A549 (cell line): ENCODE data around the gene GNG14. TPM values are rescaled to one million over a fixed set of nuclear protein-coding genes. Genes with fewer than 3 reads are reported as not detected.

Source experiments
- ATAC-seq, 2 experiments: fragments of 200-7000 bp in 1 of 2; fragments of >200 bp in 1 of 2; cut with Nextera tagmentation in 1 of 2; cut with Tn5 transposase in 1 of 2; 3 replicates each; pipeline versions ENCODE4 v1.8.0 to v1.9.1; 2018 to 2020; ENCODE audit warnings: mild to moderate bottlenecking in 1 of 2, moderate library complexity in 1 of 2
- CTCF ChIA-PET: fragments of 300-600 bp; sonication (Branson Sonifier 250); formaldehyde crosslinking; extraction: SDS; loops from one replicate; lab custom pipeline; 2021; ENCODE audit warnings: antibody characterized with exemption, inconsistent platforms; lab: Yijun Ruan, JAX
- POLR2A ChIA-PET: fragments of 350-600 bp; formaldehyde crosslinking; extraction: SDS; loops from one replicate; lab custom pipeline; 2021; ENCODE audit warnings: antibody characterized with exemption, inconsistent platforms; lab: Yijun Ruan, JAX
- DNase-seq, 2 experiments: peaks; one replicate each; pipeline versions ENCODE4 v3.0.0 to v3.0.0-alpha.2; 2011 to 2016; ENCODE audit warnings: low read depth in 1 of 2, low spot score in 1 of 2
- FAIRE-seq: peaks from 2 replicates; lab custom pipeline; 2011; peaks lifted over from hg19 to GRCh38; lab: Jason Lieb, UNC
- H3K27ac ChIP-seq, 2 experiments: fragments of >200 bp; sonication (Bioruptor Twin); formaldehyde crosslinking; 3 replicates each; pipeline ENCODE4 v1.5.1; 2016 to 2017
- H3K4me1 ChIP-seq: fragments of >200 bp; sonication (Bioruptor Twin); formaldehyde crosslinking; 3 replicates; pipeline ENCODE4 v1.6.1; 2016
- H3K4me2 ChIP-seq: fragments of >200 bp; sonication (Bioruptor Twin); formaldehyde crosslinking; 3 replicates; pipeline ENCODE4 v1.6.1; 2016
- H3K4me3 ChIP-seq: fragments of >200 bp; sonication (Bioruptor Twin); formaldehyde crosslinking; 3 replicates; pipeline ENCODE4 v1.5.1; 2016
- H3K9me3 ChIP-seq: fragments of >200 bp; sonication (Bioruptor Twin); formaldehyde crosslinking; 3 replicates; pipeline ENCODE4 v1.6.1; 2016
- CHD2 ChIP-seq: fragments of 150-350 bp; IDR thresholded peaks from 2 replicates; pipeline ENCODE4 v1.6.1; 2014; ENCODE audit warnings: low read length; ENCODE audit not compliant: partially characterized antibody
- CHD4 ChIP-seq: fragments of 200-600 bp; sonication (generic); IDR thresholded peaks from 2 replicates; pipeline ENCODE4 v1.6.1; 2016; ENCODE audit warnings: antibody characterized with exemption, mild to moderate bottlenecking, borderline replicate concordance
- EHF ChIP-seq: fragments of 250-450 bp; sonication (Bioruptor Pico); IDR thresholded peaks from 2 replicates; pipeline ENCODE4 v1.5.0; 2020; ENCODE audit warnings: mild to moderate bottlenecking
- EHMT2 ChIP-seq: fragments of 200-600 bp; sonication (generic); IDR thresholded peaks from 2 replicates; pipeline ENCODE4 v1.6.1; 2016; ENCODE audit warnings: antibody characterized with exemption, low read depth, mild to moderate bottlenecking, moderate library complexity
- ESRRA ChIP-seq: fragments of 150-350 bp; IDR thresholded peaks from 2 replicates; pipeline ENCODE4 v1.6.1; 2014; ENCODE audit warnings: mild to moderate bottlenecking, low read length, borderline replicate concordance
- FOXS1 ChIP-seq: fragments of 250-450 bp; sonication (Bioruptor Pico); IDR thresholded peaks from 2 replicates; pipeline ENCODE4 v1.5.0; 2020; ENCODE audit warnings: mild to moderate bottlenecking, moderate library complexity
- GATA3 ChIP-seq: IDR thresholded peaks from 2 replicates; pipeline ENCODE4 v1.6.1; 2012; ENCODE audit warnings: borderline replicate concordance
- HDAC2 ChIP-seq: fragments of 200-600 bp; sonication (generic); IDR thresholded peaks from 2 replicates; pipeline ENCODE4 v1.6.1; 2016
- HMGXB4 ChIP-seq: fragments of 250-450 bp; sonication (Bioruptor Pico); IDR thresholded peaks from 2 replicates; pipeline ENCODE4 v1.5.0; 2021; ENCODE audit warnings: mild to moderate bottlenecking, moderate library complexity, borderline replicate concordance
- HOXA7 ChIP-seq: fragments of 250-450 bp; sonication (Bioruptor Pico); IDR thresholded peaks from 2 replicates; pipeline ENCODE4 v1.5.0; 2020; ENCODE audit warnings: mild to moderate bottlenecking, moderate library complexity
- HOXB13 ChIP-seq: fragments of 250-450 bp; sonication (Bioruptor Pico); IDR thresholded peaks from 2 replicates; pipeline ENCODE4 v1.5.0; 2020; ENCODE audit warnings: low read depth, mild to moderate bottlenecking, moderate library complexity
- JUN ChIP-seq, 2 experiments: fragments of >200 bp; sonication (Bioruptor Twin); formaldehyde crosslinking; IDR thresholded peaks; 2 replicates in 1 of 2; 3 replicates in 1 of 2; pipeline ENCODE4 v1.6.1; 2016 to 2017
- MAFK ChIP-seq: fragments of 450-650 bp; IDR thresholded peaks from 2 replicates; pipeline ENCODE4 v1.6.1; 2014; ENCODE audit not compliant: partially characterized antibody
- MAZ ChIP-seq: fragments of 150-350 bp; IDR thresholded peaks from 2 replicates; pipeline ENCODE4 v1.6.1; 2014; ENCODE audit warnings: antibody characterized with exemption, low read depth, low read length, borderline replicate concordance
- NFE2L2 ChIP-seq: fragments of 150-350 bp; conservative IDR thresholded peaks from 2 replicates; pipeline ENCODE4 v1.6.1; 2014; ENCODE audit warnings: low read length
- PHF8 ChIP-seq: fragments of 200-600 bp; sonication (generic); IDR thresholded peaks from 2 replicates; pipeline ENCODE4 v1.6.1; 2016; ENCODE audit warnings: low read depth, mild to moderate bottlenecking, antibody characterized with exemption, moderate library complexity, borderline replicate concordance
- POLR2AphosphoS2 ChIP-seq: conservative IDR thresholded peaks from 2 replicates; pipeline ENCODE4 v1.6.1; 2012; ENCODE audit warnings: low read length, improper control_type of control experiment, inconsistent platforms
- RAD21 ChIP-seq, 2 experiments: fragments of >200 bp in 1 of 2; sonication (Bioruptor Twin) in 1 of 2; formaldehyde crosslinking in 1 of 2; IDR thresholded peaks in 1 of 2; conservative IDR thresholded peaks in 1 of 2; 2 replicates in 1 of 2; 3 replicates in 1 of 2; pipeline ENCODE4 v1.6.1; 2012 to 2018; ENCODE audit warnings: inconsistent platforms in 1 of 2
- RCOR1 ChIP-seq: fragments of 150-350 bp; IDR thresholded peaks from 2 replicates; pipeline ENCODE4 v1.6.1; 2014; ENCODE audit warnings: antibody characterized with exemption, low read length, low read depth
- REST ChIP-seq: fragments of 200-600 bp; sonication (generic); IDR thresholded peaks from 2 replicates; pipeline ENCODE4 v1.6.1; 2016; ENCODE audit warnings: antibody characterized with exemption, mild to moderate bottlenecking, moderate library complexity
- SMC3 ChIP-seq: fragments of >200 bp; sonication (Bioruptor Twin); formaldehyde crosslinking; IDR thresholded peaks from 3 replicates; pipeline ENCODE4 v1.6.1; 2018; ENCODE audit warnings: inconsistent platforms
- ZSCAN20 ChIP-seq: fragments of 250-450 bp; sonication (Bioruptor Pico); IDR thresholded peaks from 2 replicates; pipeline ENCODE4 v1.8.0; 2022; ENCODE audit warnings: mild to moderate bottlenecking, moderate library complexity
- WGBS: methylation state at CpG from one replicate; pipeline ENCODE4 v1.1.6; 2017; ENCODE audit errors: missing lambda C conversion rate; 5-methylcytosine and 5-hydroxymethylcytosine counted together
- polyA plus RNA-seq, 4 experiments: library from polyadenylated mRNA; depleted of rRNA in 3 of 4; stranded (reverse); fragments of >200 nt; fragmentation: RNase III in 1 of 4; extraction: RNeasy Plus Mini Kit Qiagen cat#74134 plus additional on column Dnase treatment in 1 of 4; gene quantifications; 2 replicates in 3 of 4; 3 replicates in 1 of 4; pipeline ENCODE4 v1.2.3, GENCODE V29; 2011 to 2017
- TF ChIP-seq, protein P1 (sequence below): fragments of >200 bp; sonication (Bioruptor Twin); formaldehyde crosslinking; IDR thresholded peaks from 3 replicates; pipeline ENCODE4 v1.5.1; 2016
- TF ChIP-seq, protein P2 (sequence below): fragments of 450-650 bp; IDR thresholded peaks from 2 replicates; pipeline ENCODE4 v1.6.1; 2014; ENCODE audit warnings: antibody characterized with exemption

The GNG14 gene
- polyA plus RNA-seq, 2 of the 4 experiments (the other 2 are of a cell fraction) = not detected

DNA sequence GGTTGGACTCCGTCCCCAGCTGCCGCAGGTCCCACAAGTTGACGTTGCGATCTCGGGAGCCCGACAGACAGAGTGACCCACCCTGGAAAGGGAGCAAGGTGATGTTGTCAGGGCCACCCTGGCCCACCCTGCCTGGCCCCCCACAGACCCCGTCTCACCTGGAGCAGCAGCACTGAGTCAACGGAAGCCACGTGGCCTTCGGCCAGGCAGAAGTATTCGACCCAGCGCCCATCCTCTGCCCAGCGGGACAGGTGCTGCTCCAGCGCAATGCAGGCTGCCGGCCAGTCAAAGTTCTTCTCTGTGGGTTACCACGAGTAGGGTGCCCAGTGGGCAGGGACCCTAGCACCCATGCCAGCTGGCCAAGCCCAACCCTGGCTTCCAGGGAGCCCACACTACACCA lies 6.8 kb downstream of the GNG14 start:
- Histone ChIP-seq H3K27ac (no peak overlapping the region), H3K4me1 (peaks cover 5% of the 10 kb centered on the region; the same call in 1 of the 3 replicates), H3K9me3 (no peaks in the 10 kb centered on the region)
- WGBS = 93% methylated on average over 3 of the region's 16 CpGs
- ATAC-seq (no peak), FAIRE-seq (no peak)
- ChIA-PET CTCF (interaction anchor here (1.1 to 1.5 kb wide), 3 partner anchors 18 to 26 kb away, joined by 3 to 5 read pairs (median 3); no protein-coding TSS in a partner anchor), POLR2A (no interaction called here)
- TF ChIP-seq CHD4 (no peak), POLR2AphosphoS2 (no peak), RCOR1 (no peak), GATA3 (no peak), NFE2L2 (no peak), EHMT2 (no peak), JUN (IDR thresholded peaks at IDR 0.05) (no peak), PHF8 (no peak), RAD21 (conservative IDR thresholded peaks at IDR 0.05 in 1 of 2, IDR thresholded peaks at IDR 0.05 in 1 of 2) (no peak), FOXS1 (CRISPR knock-in tag) (no peak), ESRRA (no peak), SMC3 (no peak), MAFK (no peak), MAZ (no peak), EHF (CRISPR knock-in tag) (no peak)
- TF ChIP-seq, protein P1, sequence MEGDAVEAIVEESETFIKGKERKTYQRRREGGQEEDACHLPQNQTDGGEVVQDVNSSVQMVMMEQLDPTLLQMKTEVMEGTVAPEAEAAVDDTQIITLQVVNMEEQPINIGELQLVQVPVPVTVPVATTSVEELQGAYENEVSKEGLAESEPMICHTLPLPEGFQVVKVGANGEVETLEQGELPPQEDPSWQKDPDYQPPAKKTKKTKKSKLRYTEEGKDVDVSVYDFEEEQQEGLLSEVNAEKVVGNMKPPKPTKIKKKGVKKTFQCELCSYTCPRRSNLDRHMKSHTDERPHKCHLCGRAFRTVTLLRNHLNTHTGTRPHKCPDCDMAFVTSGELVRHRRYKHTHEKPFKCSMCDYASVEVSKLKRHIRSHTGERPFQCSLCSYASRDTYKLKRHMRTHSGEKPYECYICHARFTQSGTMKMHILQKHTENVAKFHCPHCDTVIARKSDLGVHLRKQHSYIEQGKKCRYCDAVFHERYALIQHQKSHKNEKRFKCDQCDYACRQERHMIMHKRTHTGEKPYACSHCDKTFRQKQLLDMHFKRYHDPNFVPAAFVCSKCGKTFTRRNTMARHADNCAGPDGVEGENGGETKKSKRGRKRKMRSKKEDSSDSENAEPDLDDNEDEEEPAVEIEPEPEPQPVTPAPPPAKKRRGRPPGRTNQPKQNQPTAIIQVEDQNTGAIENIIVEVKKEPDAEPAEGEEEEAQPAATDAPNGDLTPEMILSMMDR = no peak
- TF ChIP-seq, all 56 proteins: peak for 0
- DNase-seq = no peak
- Histone ChIP-seq H3K4me3 (no peak overlapping the region), H3K4me2 (no peak overlapping the region; the same call in 2 of the 3 replicates)

GRCh38 chr19:12695096-12695495 lies 7.3 kb downstream of the GNG14 start:
- peak overlapping the region; percentile 73 for H3K4me2 ChIP-seq
- no peak for DNase-seq
- H3K4me3 ChIP-seq = peak overlapping the region; percentile 71; the same call in 1 of the 3 replicates
- no CpG with 5 or more reads among the region's 2 CpGs for WGBS
- H3K4me1 ChIP-seq = peaks cover 5% of the 10 kb centered on the region; the same call in 1 of the 3 replicates
- no peak for FAIRE-seq
- TF ChIP-seq CHD2 (no peak), ZSCAN20 (CRISPR knock-in tag) (no peak), CHD4 (no peak), GATA3 (no peak), MAZ (no peak)
- TF ChIP-seq, protein P2, sequence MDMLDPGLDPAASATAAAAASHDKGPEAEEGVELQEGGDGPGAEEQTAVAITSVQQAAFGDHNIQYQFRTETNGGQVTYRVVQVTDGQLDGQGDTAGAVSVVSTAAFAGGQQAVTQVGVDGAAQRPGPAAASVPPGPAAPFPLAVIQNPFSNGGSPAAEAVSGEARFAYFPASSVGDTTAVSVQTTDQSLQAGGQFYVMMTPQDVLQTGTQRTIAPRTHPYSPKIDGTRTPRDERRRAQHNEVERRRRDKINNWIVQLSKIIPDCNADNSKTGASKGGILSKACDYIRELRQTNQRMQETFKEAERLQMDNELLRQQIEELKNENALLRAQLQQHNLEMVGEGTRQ = no peak
- ChIA-PET POLR2A (no interaction called here), CTCF (interaction anchor here (0.8 to 1.5 kb wide), 5 partner anchors 19 to 70 kb away, joined by 3 to 5 read pairs (median 3); no protein-coding TSS in a partner anchor)
- H3K9me3 ChIP-seq = no peaks in the 10 kb centered on the region
- ATAC-seq = no peak
- H3K27ac ChIP-seq = no peak overlapping the region

DNA sequence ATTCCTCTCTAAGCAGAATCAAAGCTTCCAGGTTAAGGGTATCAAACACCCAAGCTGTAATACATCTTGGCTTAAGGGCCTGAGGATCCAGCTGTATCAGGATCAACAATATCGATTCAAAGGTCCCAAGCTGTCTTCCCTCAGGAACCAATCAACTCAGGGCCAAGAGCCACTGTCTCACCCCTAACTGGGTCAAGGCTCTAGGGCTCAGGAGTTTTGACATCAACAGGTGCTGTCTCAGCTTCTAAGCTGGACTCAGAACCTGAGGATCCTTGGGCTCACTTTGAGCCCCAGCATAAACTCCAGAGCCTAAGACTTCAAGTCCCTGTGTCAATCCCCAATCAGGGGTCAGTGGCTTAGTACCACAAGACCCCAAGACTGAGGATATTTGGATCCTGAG lies 7.7 kb downstream of the GNG14 start:
- POLR2A ChIA-PET = no interaction called here
- TF ChIP-seq HOXB13 (CRISPR knock-in tag) (no peak), REST (no peak), HOXA7 (no peak), HMGXB4 (CRISPR knock-in tag) (no peak), HDAC2 (no peak)
- TF ChIP-seq, protein P2 = no peak

More for the DNA sequence above, 7.7 kb downstream of the GNG14 start:
- H3K9me3 ChIP-seq = no peaks in the 10 kb centered on the region
- H3K4me2 ChIP-seq = peak overlapping the region; percentile 73
- ATAC-seq (no peak; a peak in 1 of 6 replicates), DNase-seq (no peak), FAIRE-seq (no peak)
- CTCF ChIA-PET = interaction anchor here (0.8 to 1.5 kb wide), 5 partner anchors 19 to 70 kb away, joined by 3 to 5 read pairs (median 3); no protein-coding TSS in a partner anchor
- H3K4me1 ChIP-seq = peaks cover 5% of the 10 kb centered on the region; the same call in 1 of the 3 replicates
- H3K4me3 ChIP-seq = peak overlapping the region; percentile 71
- peak overlapping the region in 1 of 2 experiments; percentile 91; a peak in 5 of 6 replicates for H3K27ac ChIP-seq
- WGBS = no CpG with 5 or more reads among the region's 1 CpG
